ELR (cell line): ENCODE results near the gene ST6GALNAC5.

Experiments used
- DNase-seq: peaks from one replicate; pipeline ENCODE4 v3.0.0-alpha.2; 2015; ENCODE audit warnings: low read depth

ST6GALNAC5 gene

DNA sequence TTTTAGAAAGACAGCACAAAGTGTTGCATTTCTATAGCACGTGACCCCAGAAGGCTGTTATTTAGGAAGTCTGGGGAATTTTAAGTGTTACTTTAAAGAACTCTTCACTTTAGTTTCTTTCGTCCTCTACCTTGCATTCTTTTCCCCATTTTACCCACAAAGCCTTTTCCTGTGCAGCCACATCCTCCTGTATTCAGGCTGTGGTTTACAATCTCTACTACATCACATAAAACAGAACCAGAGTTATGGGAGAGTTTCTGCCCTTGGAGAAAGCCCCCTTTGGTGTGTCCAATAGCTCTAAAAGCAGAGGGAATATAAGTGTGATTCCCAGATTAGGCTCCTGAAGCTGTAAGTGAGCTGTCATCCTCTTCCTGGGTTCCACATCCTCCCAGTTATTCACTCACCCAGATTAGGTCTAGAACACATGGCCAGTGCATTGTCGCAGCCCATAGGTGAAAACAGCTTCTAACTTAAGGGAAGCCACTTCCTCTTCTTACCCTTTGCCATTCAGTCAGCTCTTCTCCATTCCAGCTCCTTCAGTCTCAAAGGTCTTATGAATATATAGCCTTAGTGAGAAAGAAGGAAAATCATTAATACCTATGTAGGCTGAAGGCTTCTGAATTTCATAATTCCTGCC lies 180.8 kb downstream of the ST6GALNAC5 start:
- DNase-seq: no peak

DNA sequence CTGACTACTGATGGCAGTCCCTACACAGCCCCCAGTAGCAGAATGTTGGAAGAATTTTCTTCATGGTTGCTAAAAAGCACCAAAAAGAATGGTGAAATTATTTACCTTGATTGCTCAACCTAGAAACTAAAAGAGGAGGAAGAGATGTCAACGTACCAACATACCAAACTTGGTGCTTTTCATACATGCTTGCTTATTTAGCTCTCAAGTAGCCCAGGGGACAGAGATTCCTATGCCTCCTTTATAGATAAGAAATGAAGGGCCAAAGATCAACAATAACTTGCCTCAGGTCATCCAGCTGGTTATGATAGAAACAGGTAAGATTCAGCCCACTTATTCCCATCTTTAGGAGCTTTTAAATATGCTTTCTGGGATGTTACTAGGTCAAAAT lies 181.3 kb downstream of the ST6GALNAC5 start:
- DNase-seq: no peak

DNA sequence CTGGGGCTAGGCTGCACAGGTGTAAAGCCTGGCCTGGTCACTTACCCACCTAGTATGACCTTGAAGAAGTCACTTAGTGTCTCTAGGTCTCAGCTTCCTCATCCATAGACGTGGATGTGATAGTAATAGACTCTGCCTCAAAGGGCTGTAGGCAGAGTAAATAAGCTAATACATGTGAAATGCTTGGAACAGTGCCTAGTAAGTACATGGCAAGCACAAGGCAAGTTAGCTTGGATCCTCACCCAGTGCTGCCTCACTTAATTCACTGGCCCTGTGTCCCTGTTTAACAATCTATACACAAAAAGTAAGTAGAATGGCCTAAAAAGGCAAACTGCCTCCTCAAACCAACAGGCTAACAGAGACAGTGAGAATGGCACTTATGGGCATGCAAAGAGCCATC lies 184.1 kb downstream of the ST6GALNAC5 start:
- DNase-seq: no peak

DNA sequence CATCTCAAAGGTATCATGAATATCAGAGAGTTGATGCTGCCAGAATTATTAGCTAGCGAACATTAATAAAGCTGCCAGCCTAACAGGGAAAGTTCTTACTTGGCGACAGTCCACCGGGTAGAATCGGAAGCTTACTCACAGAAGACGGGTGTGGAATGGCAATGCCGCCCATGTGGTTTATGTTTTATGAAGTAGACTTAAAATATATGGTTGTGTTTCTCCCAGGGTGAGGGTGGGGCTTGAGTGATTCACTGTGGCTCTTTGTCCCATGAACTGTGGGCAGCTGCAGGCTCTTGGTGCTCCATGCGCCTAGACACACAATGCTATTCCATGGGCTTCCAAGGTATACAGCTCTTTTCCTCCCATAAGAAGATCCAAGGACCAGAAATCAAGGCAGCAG lies 189.2 kb downstream of the ST6GALNAC5 start:
- no peak for DNase-seq

DNA sequence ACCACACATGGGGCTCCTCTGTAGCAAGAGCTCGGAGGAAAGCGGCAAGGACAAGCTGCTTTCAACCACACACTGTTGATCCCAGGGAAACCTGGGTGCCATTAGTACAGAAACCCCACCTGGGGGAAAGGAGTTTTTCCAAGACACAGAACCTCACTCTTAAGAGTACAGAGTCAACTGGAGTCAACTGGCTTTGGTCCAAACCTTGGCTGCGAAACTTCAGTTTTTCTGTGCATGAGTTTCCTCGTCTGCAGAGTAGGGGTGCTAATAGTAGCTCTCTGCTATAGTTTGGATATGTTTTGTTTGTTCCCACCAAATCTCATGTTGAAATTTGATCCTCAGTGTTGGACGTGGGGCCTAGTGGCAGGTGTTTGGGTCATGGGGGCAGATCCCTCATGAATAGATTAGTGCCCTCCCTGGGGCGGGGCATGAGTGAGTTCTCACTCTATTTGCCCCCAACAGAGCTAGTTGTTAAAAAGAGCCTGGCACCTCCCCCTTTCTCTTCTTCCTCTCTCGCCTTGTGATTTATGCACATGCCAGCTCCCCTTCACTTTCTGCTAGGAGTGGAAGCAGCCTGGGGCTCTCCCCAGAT lies 190.8 kb downstream of the ST6GALNAC5 start:
- DNase-seq: no peak

DNA sequence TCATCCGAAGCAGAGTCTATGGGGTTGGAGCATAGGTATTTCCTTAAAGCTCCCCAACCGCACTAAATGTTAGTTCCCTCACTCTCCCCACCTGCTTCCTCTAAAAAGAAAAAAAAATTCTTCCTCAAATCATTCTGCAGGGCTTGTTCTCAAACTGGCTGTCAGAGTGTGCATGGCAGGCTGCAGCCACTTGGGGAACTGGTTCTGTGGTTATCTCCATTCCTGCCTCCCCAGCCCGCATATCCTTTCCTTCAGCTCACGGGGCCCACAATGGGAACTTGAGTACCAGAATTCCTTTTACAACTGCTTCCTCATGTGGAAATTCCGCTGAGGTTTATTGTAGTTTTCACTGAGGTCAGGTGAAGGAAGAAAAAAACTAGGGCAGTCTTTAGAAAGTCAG lies 192.7 kb downstream of the ST6GALNAC5 start:
- DNase-seq: no peak

DNA sequence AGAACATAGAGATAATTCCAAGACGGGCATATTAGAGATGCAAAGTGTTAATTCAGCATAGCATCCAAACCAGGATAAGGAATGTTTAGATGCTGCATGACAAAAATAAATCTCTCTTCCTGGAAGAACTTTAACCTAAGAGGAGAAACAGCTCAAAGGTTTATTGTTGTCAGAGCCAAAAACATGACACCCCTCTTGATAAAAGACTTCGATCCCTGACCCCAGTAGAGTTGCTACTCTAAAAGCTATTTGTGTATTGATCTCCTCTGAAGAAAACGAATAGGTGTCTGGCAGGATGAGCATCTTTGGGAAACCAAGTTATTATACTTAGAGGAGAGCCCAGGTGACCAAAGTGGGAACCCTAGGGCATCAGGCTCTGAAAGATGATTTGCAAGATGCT lies 193.9 kb downstream of the ST6GALNAC5 start:
- no peak for DNase-seq

DNA sequence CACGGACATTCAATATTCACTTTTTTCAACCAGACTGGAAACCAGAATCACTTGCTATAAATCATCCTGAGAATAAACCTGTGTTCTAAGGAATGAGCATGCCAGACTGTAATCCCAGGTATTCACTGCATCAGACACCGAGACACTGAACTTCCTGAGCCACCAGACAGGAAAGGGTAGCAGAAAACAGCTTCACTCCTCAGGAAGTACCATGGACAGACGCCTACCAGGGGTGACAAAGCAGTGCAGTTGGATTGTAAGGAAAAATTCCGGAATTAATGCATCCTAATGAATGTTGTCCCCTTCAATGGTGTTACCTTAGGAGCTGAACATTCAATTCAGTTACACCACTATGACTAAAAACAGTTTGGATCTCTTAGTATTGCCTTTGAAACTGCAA lies 195.8 kb downstream of the ST6GALNAC5 start:
- peak; percentile 20 for DNase-seq

DNA sequence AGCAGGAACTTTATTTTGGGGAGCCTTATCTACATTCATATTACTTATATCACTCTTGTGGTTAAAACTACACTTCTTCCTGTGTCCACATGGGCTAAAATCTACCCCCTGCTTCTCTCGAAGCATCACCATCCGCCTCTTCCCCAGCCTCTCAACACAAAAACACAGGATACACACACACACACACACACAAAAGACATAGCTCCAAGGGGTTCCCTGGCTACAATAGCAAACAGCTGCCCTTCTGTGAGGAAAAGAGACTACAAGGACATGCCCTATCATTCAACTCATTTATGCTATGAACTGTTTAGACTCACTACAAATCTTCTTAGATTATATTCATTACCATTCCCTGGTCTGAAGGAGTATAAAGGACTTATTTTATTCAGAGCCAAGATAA lies 197.0 kb downstream of the ST6GALNAC5 start:
- no peak for DNase-seq

DNA sequence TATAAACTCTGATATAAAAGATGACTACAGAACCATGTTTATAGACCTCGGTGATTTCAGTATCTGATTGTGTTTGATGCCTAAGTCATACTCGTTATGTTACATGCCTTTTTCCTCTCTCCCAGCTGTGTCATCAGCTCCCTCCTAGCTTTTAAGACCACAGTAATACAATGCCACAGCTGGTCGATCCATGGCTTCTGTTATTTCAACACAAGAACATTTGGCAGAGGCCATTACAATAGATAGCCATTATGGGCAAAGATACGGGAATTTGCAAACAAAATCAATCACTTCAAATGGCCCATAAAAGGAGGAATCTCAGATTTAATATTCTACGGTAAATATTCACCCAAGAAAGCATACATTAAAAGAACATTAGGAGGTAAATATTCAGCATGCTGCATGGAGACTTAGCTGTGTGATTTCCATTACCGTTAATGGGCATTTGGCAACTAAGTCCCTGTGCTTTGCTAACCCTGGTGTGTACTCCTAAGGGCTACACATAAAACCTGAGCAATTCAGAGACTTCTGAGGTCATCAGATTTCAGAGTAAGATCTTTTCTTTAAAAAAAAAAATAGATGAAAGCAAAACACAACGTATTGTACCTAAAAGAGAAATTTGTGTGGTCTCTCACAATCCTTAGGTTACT lies 198.5 kb downstream of the ST6GALNAC5 start:
- DNase-seq: no peak

DNA sequence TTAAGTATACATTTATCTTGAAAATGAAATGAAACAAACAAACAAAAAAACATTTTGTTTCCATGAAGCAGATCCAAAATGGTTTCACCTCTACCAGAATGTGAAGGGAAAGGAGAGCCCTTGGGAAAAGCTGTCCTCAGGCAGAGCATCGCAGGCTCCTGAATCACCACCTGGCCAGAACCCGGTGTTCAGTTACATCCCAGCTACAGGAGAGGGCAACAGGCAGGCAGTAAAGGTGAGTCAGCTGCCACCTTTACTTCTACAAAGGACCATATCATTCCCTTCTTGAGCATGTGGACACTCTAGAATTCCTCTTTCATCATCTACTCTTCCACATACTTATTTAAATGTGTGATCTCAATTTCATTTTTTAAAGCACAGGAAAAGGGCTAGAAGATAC lies 200.7 kb downstream of the ST6GALNAC5 start:
- DNase-seq: no peak

DNA sequence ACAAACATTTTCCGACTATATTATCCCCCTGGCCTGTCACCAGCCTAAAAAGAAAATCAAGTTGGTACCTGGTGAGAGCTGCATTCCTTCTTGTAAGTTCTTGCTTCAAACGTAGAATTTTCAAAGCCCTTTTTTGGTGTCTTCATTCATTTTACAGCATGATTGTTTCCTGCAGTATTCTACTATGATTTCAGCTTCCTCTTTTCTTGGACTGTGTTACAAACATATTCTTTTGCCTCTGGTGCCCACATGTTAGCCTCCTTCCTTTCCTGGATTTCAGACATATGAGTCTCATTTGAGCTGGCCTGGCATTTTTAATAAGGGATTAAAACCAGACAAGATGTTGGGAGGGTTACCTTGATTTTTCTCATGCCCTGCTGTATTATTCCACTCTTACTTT lies 209.5 kb downstream of the ST6GALNAC5 start:
- no peak for DNase-seq

DNA sequence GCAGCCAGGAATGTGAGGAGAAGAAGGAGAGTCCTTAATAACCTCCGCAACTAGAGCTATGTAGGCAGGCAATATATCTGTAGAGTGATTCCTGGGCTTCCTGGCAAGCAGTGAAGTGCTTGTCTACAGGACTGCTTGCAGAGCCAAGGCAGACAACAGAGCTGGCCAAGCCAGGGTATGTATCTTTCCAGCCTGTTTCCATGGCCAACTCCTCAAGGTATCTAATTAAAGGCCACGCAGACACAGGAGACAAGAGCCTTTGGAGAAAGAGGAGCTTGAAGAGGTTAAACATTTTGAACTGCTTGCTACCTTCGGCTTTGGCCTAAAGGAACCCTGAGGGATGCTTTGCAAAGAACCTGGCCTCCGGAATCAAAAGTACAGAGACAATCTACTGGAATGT lies 214.6 kb downstream of the ST6GALNAC5 start:
- no peak for DNase-seq

DNA sequence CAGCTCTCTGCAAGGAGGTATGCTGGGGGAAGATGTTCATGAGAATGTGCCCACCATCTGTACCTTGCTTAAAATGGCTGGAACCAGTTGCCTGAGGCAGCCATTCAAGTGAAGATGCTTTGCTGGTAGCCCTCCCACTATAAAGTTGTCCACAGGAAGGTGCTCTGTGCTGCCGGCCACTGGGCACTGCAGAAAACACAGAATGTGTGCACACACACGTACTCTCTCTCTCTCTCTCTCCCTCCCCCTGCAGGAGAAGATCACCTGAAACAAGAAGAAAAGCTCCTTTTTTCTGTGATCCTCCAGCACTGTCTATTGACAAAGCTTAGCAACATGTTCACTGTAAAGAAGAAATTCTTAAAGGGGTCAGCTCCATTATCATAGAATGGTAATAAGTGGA lies 217.2 kb downstream of the ST6GALNAC5 start:
- no peak for DNase-seq

DNA sequence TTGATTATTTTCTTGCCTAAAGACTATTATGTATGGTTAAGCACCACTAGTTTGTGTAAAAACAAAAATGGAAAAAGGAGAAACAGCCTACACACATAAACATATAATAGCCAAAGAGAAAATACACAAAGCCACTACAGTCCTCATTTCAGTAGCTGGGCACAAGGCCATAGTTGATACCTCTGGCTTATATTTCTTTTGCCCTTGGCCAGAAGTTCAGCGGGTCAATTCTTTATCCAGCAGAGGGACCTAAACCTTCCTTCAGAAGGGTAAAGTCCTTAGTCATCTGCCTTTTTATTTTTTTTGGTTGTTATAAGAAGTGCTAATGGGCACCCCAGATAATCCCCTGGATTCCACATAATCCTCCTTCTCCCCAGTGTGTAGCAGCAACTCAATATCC lies 217.8 kb downstream of the ST6GALNAC5 start:
- DNase-seq: no peak

DNA sequence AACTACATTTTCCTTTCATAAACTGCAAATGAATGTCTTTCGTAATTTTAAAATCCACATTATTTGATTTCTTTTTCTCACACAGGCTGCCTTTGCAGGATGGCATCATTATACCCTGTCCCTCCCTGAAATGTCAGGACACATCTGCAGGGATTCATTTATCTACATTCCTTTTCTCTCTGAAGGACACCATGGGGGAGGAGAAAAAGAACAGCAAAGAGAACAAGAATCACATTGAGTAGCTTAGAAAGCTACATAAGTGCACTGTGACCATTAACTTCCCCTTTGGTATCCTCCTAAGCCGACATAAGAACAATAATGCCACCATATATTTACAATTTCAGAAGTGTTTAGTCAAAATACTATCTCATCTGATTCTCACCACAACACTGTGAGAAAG lies 222.5 kb downstream of the ST6GALNAC5 start:
- DNase-seq: no peak

DNA sequence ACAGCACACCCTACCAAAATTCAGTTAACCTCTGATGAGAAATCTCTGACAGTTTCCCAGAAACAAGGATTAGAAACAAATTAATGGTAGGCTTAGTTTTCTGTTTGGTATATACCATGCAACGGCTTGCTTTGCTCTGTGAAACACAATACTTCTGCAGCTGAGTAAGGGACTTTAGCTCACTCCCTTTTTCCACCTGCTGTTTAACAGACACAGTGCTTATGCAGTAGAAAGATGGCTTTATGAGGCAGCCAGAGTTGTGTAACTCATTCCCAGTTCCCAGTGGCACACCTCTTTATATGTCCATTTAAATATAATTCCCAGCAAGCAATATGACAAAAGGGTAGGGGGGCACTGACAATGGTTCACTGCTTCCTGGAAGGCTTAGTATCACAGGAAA lies 228.0 kb downstream of the ST6GALNAC5 start:
- DNase-seq: no peak

DNA sequence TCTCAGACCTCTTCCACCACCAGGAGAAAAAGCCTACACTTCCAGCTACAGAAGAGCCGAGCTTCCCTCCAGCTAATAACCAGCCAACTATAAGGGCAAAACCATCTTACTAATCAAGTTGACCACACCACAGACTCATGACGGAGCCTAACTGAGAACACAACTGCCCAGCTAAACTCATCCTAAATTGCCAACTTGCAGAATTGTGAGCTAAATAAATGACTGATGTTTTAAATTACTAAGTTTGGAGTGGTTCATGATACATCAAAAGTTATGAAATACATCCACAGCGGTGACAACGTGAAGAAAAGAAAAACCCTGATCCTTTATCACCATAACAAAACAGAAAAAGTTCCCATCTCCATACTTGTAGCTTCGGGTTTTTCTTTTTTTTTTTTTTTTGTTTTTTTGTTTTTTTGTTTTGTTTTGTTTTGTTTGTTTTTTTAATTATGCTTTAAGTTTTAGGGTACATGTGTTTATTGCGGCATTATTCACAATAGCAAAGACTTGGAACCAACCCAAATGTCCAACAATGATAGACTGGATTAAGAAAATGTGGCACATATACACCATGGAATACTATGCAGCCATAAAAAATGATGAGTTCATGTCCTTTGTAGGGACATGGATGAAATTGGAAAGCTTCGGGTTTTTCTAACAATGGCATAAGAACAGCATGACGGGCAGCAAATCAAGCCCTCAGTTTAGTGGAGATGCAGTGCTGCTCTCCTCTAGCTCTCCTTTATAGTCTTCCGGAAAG lies 229.4 kb downstream of the ST6GALNAC5 start:
- no peak for DNase-seq

DNA sequence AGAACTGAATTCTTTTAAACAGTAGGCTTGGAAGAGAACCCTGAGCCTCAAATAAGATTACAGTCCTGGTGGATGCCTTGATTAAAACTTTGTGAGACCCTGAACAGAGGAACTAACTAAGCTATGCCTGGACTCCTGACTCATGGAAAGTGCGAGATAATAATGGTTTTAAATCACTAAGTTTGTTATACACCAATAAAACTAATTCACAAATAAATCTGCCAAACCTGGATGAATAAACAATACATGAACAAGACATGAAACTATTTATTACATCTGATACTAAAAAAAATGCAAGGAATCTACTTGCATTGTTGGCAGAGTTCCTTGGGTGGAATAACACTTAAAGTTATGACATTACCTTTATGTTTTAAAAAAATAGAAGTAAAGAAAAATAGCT lies 233.6 kb downstream of the ST6GALNAC5 start:
- no peak for DNase-seq

DNA sequence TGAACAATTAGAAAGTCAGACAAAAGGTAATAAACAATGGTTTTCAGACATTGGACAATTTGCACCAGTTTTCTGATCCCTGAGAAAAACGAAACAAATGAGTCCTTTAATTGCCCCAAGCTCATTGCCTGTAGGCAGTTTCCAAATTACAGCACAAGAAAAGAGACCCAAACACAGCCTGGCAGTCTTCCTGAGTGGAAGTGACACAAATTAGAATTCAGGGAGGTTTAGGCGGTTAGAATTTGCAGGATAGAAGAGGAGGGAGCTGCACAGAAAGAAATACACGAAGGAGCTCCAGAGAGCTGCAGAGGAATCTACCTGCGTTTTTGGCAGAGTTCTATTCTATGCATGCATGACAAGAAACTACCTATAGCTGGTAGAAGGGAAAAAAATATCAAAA lies 236.2 kb downstream of the ST6GALNAC5 start:
- no peak for DNase-seq

DNA sequence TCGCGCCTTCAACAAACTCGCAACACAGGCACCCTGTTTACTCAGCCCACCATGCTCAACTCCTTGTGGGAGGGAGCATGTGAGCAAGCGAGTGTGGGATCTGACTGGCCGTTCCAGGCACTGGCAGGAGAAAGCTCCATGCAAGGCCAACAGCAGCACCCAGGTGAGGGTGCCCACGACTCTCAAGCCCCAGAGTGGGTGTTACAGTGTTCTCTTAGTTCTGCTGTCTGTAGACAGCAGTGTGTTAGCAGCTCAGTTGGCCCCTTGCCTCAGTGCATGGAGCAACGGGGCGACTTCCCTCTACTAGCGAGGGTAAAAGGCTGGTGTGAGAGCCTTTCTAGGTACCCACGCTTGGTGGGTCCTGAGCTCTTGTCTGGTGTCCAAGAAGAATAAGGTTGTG lies 237.4 kb downstream of the ST6GALNAC5 start:
- DNase-seq: no peak
